GM23338 (cell line): ENCODE measurements around the gene TAF4B. TPM values are rescaled to one million over a fixed set of nuclear protein-coding genes. Genes with fewer than 3 reads are reported as not detected.

Experiments
- ATAC-seq: fragments of 200-7000 bp; cut with Tn5 transposase; 3 replicates; pipeline ENCODE4 v1.9.1; 2020
- DNase-seq: peaks from one replicate; pipeline ENCODE4 v3.0.0-alpha.2; 2015; ENCODE audit warnings: low spot score
- H2AFZ ChIP-seq: fragments of 200-600 bp; sonication (generic); 2 replicates; pipeline ENCODE4 v1.8.0; 2016; ENCODE audit warnings: antibody characterized with exemption, mild to moderate bottlenecking, moderate library complexity
- H3F3A ChIP-seq: fragments of 200-600 bp; sonication (generic); replicated peaks from 2 replicates; pipeline ENCODE4 v1.8.0; 2017; ENCODE audit warnings: antibody characterized with exemption, mixed run types, low read depth
- H3K27ac ChIP-seq: fragments of 200-600 bp; sonication (generic); 2 replicates; pipeline ENCODE4 v1.6.1; 2016; ENCODE audit warnings: low read depth
- H3K27me3 ChIP-seq: fragments of 200-600 bp; sonication (generic); 2 replicates; pipeline ENCODE4 v1.8.0; 2016; ENCODE audit warnings: mild to moderate bottlenecking, mixed run types, moderate library complexity; ENCODE audit not compliant: insufficient read depth
- H3K36me3 ChIP-seq: fragments of 200-600 bp; sonication (generic); 2 replicates; pipeline ENCODE4 v1.8.0; 2016; ENCODE audit warnings: mild to moderate bottlenecking; ENCODE audit not compliant: insufficient read depth
- H3K4me1 ChIP-seq: fragments of 200-600 bp; sonication (generic); 2 replicates; pipeline ENCODE4 v1.8.0; 2016; ENCODE audit warnings: mild to moderate bottlenecking, moderate library complexity; ENCODE audit not compliant: insufficient read depth
- H3K4me2 ChIP-seq: fragments of 200-600 bp; sonication (generic); 2 replicates; pipeline ENCODE4 v1.7.1; 2017; ENCODE audit warnings: mixed run types
- H3K4me3 ChIP-seq: fragments of 200-600 bp; sonication (generic); 2 replicates; pipeline ENCODE4 v1.6.1; 2016; ENCODE audit warnings: mixed run types
- H3K79me2 ChIP-seq: fragments of 200-600 bp; sonication (generic); replicated peaks from 2 replicates; pipeline ENCODE4 v1.8.0; 2017; ENCODE audit warnings: mild to moderate bottlenecking; ENCODE audit not compliant: insufficient read depth
- H3K9me2 ChIP-seq: fragments of 200-600 bp; sonication (generic); 2 replicates; pipeline ENCODE4 v1.8.0; 2017; ENCODE audit not compliant: insufficient read depth
- H4K20me1 ChIP-seq: fragments of 200-600 bp; sonication (generic); replicated peaks from 2 replicates; pipeline ENCODE4 v1.8.0; 2017; ENCODE audit warnings: mild to moderate bottlenecking; ENCODE audit not compliant: insufficient read depth
- H3K27ac Mint-ChIP-seq: 2 replicates; pipeline ENCODE4 v1.8.0; 2020; ENCODE audit warnings: inconsistent platforms, mild to moderate bottlenecking, moderate library complexity, mixed read lengths
- H3K27me3 Mint-ChIP-seq: 3 replicates; pipeline ENCODE4 v1.8.0; 2022; ENCODE audit warnings: low read depth, mild to moderate bottlenecking, moderate library complexity, mixed read lengths, inconsistent platforms; ENCODE audit not compliant: insufficient read depth, poor library complexity
- H3K36me3 Mint-ChIP-seq: 3 replicates; pipeline ENCODE4 v1.8.0; 2021; ENCODE audit warnings: low read depth, mild to moderate bottlenecking, inconsistent platforms, moderate library complexity, mixed read lengths
- H3K4me1 Mint-ChIP-seq: 3 replicates; pipeline ENCODE4 v1.8.0; 2020; ENCODE audit warnings: mild to moderate bottlenecking, inconsistent platforms, mixed read lengths
- H3K4me3 Mint-ChIP-seq: 3 replicates; pipeline ENCODE4 v1.8.0; 2021; ENCODE audit warnings: moderate library complexity, mild to moderate bottlenecking, inconsistent platforms, mixed read lengths
- H3K9me3 Mint-ChIP-seq: 3 replicates; pipeline ENCODE4 v1.8.0; 2020; ENCODE audit warnings: moderate library complexity, mild to moderate bottlenecking, inconsistent platforms, mixed read lengths
- CREB1 ChIP-seq: fragments of 250-450 bp; sonication (Bioruptor Pico); IDR thresholded peaks from 2 replicates; pipeline ENCODE4 v1.5.0; 2020; ENCODE audit warnings: low read depth, mild to moderate bottlenecking, moderate library complexity
- EZH2 ChIP-seq: fragments of 200-600 bp; sonication (generic); IDR thresholded peaks from one replicate; pipeline ENCODE4 v1.8.0; 2017; ENCODE audit warnings: antibody characterized with exemption, mild to moderate bottlenecking, low read depth; ENCODE audit not compliant: unreplicated experiment
- JUNB ChIP-seq: IDR thresholded peaks from one replicate; pipeline ENCODE4 v1.6.1; 2016; ENCODE audit warnings: antibody characterized with exemption; ENCODE audit not compliant: unreplicated experiment
- NANOG ChIP-seq: IDR thresholded peaks from 2 replicates; pipeline ENCODE4 v1.6.1; 2016; ENCODE audit warnings: antibody characterized with exemption, borderline replicate concordance
- ZNF114 ChIP-seq: fragments of 250-450 bp; sonication (Bioruptor Pico); IDR thresholded peaks from 2 replicates; pipeline ENCODE4 v1.5.0; 2020; ENCODE audit warnings: mild to moderate bottlenecking, moderate library complexity
- polyA plus RNA-seq: library from polyadenylated mRNA; unstranded; fragments of >200 nt; fragmentation: Nextera tagmentation; extraction: Ambion mirVana; gene quantifications from 2 replicates; pipeline ENCODE4 v1.2.1, GENCODE V29; 2016
- total RNA-seq: library from RNA; depleted of rRNA; stranded (reverse); fragments of >200 nt; shearing (Covaris generic); gene quantifications from 2 replicates; pipeline ENCODE4 v1.2.3, GENCODE V29; 2014
- TF ChIP-seq, protein P1 (sequence below), 2 experiments: fragments of 200-600 bp in 1 of 2; sonication (generic) in 1 of 2; conservative IDR thresholded peaks; 2 replicates each; pipeline versions ENCODE4 v1.5.1 to v1.6.1; 2016 to 2017; ENCODE audit warnings: antibody characterized with exemption in 2 of 2, low read depth in 2 of 2, mild to moderate bottlenecking in 2 of 2, moderate library complexity in 1 of 2
- TF ChIP-seq, protein P2 (sequence below): IDR thresholded peaks from one replicate; pipeline ENCODE4 v1.6.1; 2018; ENCODE audit warnings: antibody characterized with exemption; ENCODE audit not compliant: unreplicated experiment
- TF ChIP-seq, protein P3 (sequence below): fragments of 250-450 bp; sonication (Bioruptor Pico); IDR thresholded peaks from 2 replicates; pipeline ENCODE4 v1.5.0; 2020; ENCODE audit warnings: mild to moderate bottlenecking, moderate library complexity

Gene TAF4B
- total and polyA plus RNA-seq, 2 experiments from 2014 or later, result 9.4 to 27.3 TPM

DNA sequence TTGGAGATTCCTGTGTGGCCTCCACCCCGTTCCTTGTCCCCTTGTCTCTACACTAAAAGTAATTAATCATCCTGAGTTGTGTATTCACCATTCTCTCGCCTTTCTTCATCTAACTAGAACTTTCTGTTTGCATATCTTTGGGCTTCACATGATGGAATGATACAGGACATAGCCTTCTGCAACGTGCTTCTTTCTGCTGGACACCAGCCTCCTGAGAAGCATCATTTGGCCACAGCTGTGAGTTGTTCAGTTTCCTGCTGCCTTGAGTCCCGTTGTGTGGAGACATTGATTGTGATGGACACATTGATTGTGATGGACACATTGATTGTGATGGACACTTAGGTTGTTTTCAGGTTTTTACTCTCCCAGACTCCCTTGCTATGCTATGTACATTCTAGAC is 182.8 kb downstream of the TAF4B start (continued):
- TF ChIP-seq, protein P1, sequence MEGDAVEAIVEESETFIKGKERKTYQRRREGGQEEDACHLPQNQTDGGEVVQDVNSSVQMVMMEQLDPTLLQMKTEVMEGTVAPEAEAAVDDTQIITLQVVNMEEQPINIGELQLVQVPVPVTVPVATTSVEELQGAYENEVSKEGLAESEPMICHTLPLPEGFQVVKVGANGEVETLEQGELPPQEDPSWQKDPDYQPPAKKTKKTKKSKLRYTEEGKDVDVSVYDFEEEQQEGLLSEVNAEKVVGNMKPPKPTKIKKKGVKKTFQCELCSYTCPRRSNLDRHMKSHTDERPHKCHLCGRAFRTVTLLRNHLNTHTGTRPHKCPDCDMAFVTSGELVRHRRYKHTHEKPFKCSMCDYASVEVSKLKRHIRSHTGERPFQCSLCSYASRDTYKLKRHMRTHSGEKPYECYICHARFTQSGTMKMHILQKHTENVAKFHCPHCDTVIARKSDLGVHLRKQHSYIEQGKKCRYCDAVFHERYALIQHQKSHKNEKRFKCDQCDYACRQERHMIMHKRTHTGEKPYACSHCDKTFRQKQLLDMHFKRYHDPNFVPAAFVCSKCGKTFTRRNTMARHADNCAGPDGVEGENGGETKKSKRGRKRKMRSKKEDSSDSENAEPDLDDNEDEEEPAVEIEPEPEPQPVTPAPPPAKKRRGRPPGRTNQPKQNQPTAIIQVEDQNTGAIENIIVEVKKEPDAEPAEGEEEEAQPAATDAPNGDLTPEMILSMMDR (conservative IDR thresholded peaks at IDR 0.05; ENCODE audit: low read depth in 2 of 2), result no peak
- TF ChIP-seq, protein P2, sequence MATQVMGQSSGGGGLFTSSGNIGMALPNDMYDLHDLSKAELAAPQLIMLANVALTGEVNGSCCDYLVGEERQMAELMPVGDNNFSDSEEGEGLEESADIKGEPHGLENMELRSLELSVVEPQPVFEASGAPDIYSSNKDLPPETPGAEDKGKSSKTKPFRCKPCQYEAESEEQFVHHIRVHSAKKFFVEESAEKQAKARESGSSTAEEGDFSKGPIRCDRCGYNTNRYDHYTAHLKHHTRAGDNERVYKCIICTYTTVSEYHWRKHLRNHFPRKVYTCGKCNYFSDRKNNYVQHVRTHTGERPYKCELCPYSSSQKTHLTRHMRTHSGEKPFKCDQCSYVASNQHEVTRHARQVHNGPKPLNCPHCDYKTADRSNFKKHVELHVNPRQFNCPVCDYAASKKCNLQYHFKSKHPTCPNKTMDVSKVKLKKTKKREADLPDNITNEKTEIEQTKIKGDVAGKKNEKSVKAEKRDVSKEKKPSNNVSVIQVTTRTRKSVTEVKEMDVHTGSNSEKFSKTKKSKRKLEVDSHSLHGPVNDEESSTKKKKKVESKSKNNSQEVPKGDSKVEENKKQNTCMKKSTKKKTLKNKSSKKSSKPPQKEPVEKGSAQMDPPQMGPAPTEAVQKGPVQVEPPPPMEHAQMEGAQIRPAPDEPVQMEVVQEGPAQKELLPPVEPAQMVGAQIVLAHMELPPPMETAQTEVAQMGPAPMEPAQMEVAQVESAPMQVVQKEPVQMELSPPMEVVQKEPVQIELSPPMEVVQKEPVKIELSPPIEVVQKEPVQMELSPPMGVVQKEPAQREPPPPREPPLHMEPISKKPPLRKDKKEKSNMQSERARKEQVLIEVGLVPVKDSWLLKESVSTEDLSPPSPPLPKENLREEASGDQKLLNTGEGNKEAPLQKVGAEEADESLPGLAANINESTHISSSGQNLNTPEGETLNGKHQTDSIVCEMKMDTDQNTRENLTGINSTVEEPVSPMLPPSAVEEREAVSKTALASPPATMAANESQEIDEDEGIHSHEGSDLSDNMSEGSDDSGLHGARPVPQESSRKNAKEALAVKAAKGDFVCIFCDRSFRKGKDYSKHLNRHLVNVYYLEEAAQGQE, result no peak
- TF ChIP-seq JUNB, result no peak
- no peak for TF ChIP-seq ZNF114 (CRISPR knock-in tag)

DNA sequence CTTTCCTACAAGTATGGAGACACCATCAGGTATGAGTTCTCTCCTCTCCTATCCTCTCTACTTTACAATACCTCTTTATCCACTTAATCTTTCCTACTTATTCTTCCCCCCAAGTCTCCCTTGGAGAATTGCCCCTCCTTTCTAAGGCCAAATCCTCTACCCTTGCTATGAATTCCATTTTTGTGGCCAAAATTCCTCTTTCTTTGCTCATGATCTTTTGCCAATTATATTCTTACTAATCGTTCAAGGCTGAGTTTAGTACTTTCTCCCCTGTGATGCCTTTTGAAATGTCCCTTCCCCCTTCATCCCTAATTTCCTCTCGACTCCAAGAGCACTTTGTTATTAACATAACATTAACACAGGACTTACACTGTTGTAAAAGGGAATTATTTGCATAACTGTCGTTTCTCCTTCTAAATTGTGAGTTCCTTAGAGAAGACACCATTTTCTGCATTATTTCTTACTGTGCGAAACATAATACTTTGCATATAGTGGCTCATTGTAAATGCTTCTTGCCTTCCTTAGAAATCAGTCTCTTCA is 188.7 kb downstream of the TAF4B start:
- Histone ChIP-seq H3K79me2 (no peaks in the 10 kb centered on the region), H3K27me3 (no peaks in the 10 kb centered on the region), H3K4me1 (peaks cover 33% of the 10 kb centered on the region), H3K4me3 (peak overlapping the region; percentile 28), H3F3A (peaks cover 6% of the 10 kb centered on the region; the same call in 1 of the 2 replicates), H2AFZ (no peak overlapping the region), H3K9me2 (peaks cover 4% of the 10 kb centered on the region), H3K4me2 (peak overlapping the region; percentile 67), H4K20me1 (no peaks in the 10 kb centered on the region), H3K36me3 (peaks cover 2% of the 10 kb centered on the region), H3K27ac (peak overlapping the region; percentile 10; the same call in 1 of the 2 replicates)
- H3K27ac Mint-ChIP-seq, result no peak overlapping the region
- ATAC-seq (peak; percentile 63), DNase-seq (peak; percentile 40)
- H3K27me3 Mint-ChIP-seq, result peaks cover 8% of the 10 kb centered on the region
- H3K4me3 Mint-ChIP-seq, result no peak overlapping the region
- TF ChIP-seq CREB1 (CRISPR knock-in tag) (no peak), EZH2 (no peak), NANOG (peak; percentile 71; the same call in 1 of the 2 replicates)
- TF ChIP-seq, protein P3, sequence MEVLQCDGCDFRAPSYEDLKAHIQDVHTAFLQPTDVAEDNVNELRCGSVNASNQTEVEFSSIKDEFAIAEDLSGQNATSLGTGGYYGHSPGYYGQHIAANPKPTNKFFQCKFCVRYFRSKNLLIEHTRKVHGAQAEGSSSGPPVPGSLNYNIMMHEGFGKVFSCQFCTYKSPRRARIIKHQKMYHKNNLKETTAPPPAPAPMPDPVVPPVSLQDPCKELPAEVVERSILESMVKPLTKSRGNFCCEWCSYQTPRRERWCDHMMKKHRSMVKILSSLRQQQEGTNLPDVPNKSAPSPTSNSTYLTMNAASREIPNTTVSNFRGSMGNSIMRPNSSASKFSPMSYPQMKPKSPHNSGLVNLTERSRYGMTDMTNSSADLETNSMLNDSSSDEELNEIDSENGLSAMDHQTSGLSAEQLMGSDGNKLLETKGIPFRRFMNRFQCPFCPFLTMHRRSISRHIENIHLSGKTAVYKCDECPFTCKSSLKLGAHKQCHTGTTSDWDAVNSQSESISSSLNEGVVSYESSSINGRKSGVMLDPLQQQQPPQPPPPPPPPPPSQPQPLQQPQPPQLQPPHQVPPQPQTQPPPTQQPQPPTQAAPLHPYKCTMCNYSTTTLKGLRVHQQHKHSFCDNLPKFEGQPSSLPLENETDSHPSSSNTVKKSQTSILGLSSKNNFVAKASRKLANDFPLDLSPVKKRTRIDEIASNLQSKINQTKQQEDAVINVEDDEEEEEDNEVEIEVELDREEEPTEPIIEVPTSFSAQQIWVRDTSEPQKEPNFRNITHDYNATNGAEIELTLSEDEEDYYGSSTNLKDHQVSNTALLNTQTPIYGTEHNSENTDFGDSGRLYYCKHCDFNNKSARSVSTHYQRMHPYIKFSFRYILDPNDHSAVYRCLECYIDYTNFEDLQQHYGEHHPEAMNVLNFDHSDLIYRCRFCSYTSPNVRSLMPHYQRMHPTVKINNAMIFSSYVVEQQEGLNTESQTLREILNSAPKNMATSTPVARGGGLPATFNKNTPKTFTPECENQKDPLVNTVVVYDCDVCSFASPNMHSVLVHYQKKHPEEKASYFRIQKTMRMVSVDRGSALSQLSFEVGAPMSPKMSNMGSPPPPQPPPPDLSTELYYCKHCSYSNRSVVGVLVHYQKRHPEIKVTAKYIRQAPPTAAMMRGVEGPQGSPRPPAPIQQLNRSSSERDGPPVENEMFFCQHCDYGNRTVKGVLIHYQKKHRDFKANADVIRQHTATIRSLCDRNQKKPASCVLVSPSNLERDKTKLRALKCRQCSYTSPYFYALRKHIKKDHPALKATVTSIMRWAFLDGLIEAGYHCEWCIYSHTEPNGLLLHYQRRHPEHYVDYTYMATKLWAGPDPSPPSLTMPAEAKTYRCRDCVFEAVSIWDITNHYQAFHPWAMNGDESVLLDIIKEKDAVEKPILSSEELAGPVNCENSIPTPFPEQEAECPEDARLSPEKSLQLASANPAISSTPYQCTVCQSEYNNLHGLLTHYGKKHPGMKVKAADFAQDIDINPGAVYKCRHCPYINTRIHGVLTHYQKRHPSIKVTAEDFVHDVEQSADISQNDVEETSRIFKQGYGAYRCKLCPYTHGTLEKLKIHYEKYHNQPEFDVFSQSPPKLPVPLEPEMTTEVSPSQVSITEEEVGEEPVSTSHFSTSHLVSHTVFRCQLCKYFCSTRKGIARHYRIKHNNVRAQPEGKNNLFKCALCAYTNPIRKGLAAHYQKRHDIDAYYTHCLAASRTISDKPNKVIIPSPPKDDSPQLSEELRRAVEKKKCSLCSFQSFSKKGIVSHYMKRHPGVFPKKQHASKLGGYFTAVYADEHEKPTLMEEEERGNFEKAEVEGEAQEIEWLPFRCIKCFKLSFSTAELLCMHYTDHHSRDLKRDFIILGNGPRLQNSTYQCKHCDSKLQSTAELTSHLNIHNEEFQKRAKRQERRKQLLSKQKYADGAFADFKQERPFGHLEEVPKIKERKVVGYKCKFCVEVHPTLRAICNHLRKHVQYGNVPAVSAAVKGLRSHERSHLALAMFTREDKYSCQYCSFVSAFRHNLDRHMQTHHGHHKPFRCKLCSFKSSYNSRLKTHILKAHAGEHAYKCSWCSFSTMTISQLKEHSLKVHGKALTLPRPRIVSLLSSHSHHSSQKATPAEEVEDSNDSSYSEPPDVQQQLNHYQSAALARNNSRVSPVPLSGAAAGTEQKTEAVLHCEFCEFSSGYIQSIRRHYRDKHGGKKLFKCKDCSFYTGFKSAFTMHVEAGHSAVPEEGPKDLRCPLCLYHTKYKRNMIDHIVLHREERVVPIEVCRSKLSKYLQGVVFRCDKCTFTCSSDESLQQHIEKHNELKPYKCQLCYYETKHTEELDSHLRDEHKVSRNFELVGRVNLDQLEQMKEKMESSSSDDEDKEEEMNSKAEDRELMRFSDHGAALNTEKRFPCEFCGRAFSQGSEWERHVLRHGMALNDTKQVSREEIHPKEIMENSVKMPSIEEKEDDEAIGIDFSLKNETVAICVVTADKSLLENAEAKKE (CRISPR knock-in tag), result peak; percentile 18; the same call in 1 of the 2 replicates
- no peaks in the 10 kb centered on the region for H3K36me3 Mint-ChIP-seq
- H3K9me3 Mint-ChIP-seq, result no peaks in the 10 kb centered on the region; the same call in 2 of the 3 replicates
- peaks cover 3% of the 10 kb centered on the region for H3K4me1 Mint-ChIP-seq
